Tibial nerve (tissue), 3 donors: Measurements from ENCODE around the gene HTT.

Experiments used
- POLR2A ChIP-seq, 2 donors: fragments of 450-650 bp; IDR thresholded peaks; one replicate each; pipeline ENCODE4 v1.6.1; 2017; ENCODE audit warnings: antibody characterized with exemption in 2 of 2, mild to moderate bottlenecking in 2 of 2, moderate library complexity in 2 of 2
- TF ChIP-seq, protein P1 (sequence below), 5 experiments: fragments of 200-600 bp in 3 of 5; fragments of 450-650 bp in 2 of 5; sonication (generic) in 3 of 5; IDR thresholded peaks; one replicate each; pipeline ENCODE4 v1.5.1; 2016 to 2019; ENCODE audit warnings: antibody characterized with exemption in 5 of 5, mild to moderate bottlenecking in 3 of 5, moderate library complexity in 2 of 5

DNA sequence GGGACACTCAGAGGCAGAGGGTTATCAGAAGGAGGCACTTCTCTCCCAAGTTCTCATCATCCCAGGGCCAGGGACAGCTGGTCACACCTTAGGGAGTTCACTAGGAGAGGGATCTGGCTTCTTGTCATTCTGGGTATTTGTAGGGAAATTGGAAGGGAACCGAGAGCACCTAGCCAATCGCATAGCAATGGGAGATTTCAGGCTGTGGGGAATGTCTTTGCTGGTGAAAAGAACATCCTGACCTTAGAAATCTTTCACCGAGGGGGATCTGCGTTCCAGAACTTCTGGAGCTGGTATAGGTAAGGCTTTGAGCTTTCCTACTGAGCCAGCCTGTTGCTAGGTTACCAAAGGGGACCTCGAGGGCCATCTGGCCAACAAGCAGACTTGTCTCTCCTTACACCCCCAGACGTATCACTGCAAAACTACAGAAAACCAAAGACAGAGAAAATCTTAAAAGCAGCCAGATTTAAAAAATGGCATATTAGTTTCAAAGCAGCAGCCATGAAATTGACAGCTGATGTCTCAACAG lies 6.9 kb upstream of the HTT start:
- TF ChIP-seq, protein P1, sequence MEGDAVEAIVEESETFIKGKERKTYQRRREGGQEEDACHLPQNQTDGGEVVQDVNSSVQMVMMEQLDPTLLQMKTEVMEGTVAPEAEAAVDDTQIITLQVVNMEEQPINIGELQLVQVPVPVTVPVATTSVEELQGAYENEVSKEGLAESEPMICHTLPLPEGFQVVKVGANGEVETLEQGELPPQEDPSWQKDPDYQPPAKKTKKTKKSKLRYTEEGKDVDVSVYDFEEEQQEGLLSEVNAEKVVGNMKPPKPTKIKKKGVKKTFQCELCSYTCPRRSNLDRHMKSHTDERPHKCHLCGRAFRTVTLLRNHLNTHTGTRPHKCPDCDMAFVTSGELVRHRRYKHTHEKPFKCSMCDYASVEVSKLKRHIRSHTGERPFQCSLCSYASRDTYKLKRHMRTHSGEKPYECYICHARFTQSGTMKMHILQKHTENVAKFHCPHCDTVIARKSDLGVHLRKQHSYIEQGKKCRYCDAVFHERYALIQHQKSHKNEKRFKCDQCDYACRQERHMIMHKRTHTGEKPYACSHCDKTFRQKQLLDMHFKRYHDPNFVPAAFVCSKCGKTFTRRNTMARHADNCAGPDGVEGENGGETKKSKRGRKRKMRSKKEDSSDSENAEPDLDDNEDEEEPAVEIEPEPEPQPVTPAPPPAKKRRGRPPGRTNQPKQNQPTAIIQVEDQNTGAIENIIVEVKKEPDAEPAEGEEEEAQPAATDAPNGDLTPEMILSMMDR (IDR thresholded peaks at IDR 0.05), result no peak
- no peak for TF ChIP-seq POLR2A (IDR thresholded peaks at IDR 0.05)
